Progenitor cell of endocrine pancreas (in vitro differentiated cells): ENCODE data around the gene ABO. TPM values are rescaled to one million over a fixed set of nuclear protein-coding genes. Genes with fewer than 3 reads are reported as not detected.
A peak's percentile ranks its signal among the peaks of the same experiment; 100 is the strongest.

Experiments
- DNase-seq: peaks from one replicate; pipeline ENCODE4 v3.0.0; 2021; ENCODE audit warnings: low spot score; ENCODE audit not compliant: unreplicated experiment
- H3K27ac Mint-ChIP-seq: 2 replicates; pipeline ENCODE4 v1.8.0; 2021; ENCODE audit warnings: mild to moderate bottlenecking, moderate library complexity, mixed read lengths
- H3K27me3 Mint-ChIP-seq: 2 replicates; pipeline ENCODE4 v1.8.0; 2021; ENCODE audit warnings: mixed read lengths
- H3K36me3 Mint-ChIP-seq: 2 replicates; pipeline ENCODE4 v1.8.0; 2022; ENCODE audit warnings: mixed read lengths; ENCODE audit not compliant: insufficient read depth
- H3K4me1 Mint-ChIP-seq: 2 replicates; pipeline ENCODE4 v1.8.0; 2021; ENCODE audit warnings: low read depth, mixed read lengths
- H3K4me3 Mint-ChIP-seq: 2 replicates; pipeline ENCODE4 v1.8.0; 2021; ENCODE audit warnings: low read depth, mild to moderate bottlenecking, moderate library complexity, mixed read lengths
- H3K9me3 Mint-ChIP-seq: 2 replicates; pipeline ENCODE4 v1.8.0; 2021; ENCODE audit warnings: low read depth, mixed read lengths
- total RNA-seq: library from RNA; stranded (reverse); gene quantifications from 2 replicates; pipeline ENCODE4 v1.2.1, GENCODE V29; 2021
- TF ChIP-seq, protein P1 (sequence below): fragments of 200-600 bp; sonication (generic); IDR thresholded peaks from one replicate; pipeline ENCODE4 v1.5.0; 2021; ENCODE audit warnings: antibody characterized with exemption, mild to moderate bottlenecking; ENCODE audit not compliant: unreplicated experiment

ABO gene
- total RNA-seq, 1 donor from 2014 or later, result 10.3 TPM

DNA sequence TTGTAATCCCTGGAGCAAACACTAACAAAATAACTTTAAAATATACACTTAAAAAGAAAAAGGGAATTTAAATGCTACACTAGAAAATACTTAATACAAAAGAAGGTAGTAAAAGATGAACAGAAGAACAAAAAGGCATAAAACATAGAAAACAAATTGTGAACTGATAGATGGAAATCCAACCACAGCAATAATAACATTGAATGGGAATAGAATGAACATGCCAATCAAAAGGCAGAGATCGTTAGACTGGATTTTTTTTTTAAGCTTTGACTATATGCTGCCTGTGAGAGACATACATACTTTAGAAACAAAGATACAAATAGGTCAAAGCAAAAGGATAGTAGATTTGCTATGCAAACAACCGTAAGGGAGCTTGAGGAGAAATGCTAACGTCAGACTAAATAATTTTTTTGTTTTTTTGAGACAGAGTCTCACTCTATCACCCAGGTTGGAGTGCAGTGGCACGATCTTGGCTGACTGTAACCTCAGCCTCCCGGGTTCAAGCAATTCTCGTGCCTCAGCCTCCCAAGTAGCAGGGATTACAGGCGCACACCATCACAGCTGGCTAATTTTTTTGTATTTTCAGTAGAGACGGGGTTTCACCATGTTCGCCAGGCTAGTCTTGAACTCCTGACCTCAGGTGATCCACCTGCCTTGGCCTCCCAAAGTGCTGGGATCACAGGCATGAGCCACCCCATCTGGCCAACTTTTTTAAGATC lies 6.5 kb downstream of the ABO start:
- Mint-ChIP-seq H3K36me3 (peaks cover 18% of the 10 kb centered on the region), H3K4me1 (peaks cover 39% of the 10 kb centered on the region), H3K27me3 (no peaks in the 10 kb centered on the region), H3K9me3 (peaks cover 16% of the 10 kb centered on the region), H3K4me3 (no peak overlapping the region), H3K27ac (peak overlapping the region; percentile 84)
- TF ChIP-seq, protein P1, sequence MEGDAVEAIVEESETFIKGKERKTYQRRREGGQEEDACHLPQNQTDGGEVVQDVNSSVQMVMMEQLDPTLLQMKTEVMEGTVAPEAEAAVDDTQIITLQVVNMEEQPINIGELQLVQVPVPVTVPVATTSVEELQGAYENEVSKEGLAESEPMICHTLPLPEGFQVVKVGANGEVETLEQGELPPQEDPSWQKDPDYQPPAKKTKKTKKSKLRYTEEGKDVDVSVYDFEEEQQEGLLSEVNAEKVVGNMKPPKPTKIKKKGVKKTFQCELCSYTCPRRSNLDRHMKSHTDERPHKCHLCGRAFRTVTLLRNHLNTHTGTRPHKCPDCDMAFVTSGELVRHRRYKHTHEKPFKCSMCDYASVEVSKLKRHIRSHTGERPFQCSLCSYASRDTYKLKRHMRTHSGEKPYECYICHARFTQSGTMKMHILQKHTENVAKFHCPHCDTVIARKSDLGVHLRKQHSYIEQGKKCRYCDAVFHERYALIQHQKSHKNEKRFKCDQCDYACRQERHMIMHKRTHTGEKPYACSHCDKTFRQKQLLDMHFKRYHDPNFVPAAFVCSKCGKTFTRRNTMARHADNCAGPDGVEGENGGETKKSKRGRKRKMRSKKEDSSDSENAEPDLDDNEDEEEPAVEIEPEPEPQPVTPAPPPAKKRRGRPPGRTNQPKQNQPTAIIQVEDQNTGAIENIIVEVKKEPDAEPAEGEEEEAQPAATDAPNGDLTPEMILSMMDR, result no peak
- DNase-seq, result no peak

DNA sequence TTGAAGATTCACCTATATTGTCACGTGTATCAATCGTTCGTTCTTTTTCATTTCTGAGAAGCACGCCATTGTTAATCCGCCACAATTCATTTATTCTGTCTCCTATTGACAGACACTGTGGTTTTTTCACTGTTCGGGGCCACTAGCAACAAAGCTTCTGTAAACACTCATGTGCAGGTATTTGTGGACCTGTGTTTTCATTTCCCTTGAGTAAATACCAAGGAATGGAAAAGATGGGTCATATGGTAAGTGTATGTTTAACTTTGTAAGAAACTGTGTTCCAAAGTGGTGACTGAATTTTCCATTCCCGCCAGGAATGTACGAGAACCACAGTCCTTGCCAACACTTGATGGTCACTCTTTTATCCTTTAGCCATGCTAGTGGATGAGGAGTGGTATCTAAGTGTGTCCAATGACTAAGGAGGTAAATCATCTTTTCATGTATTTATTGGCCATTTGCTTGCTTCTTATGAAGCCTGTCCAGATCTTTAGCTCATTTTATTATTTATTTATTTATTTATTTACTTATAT lies 10.7 kb downstream of the ABO start:
- DNase-seq, result no peak
- TF ChIP-seq, protein P1, result no peak
- peaks cover 17% of the 10 kb centered on the region for H3K36me3 Mint-ChIP-seq
- no peaks in the 10 kb centered on the region for H3K27me3 Mint-ChIP-seq
- peaks cover 22% of the 10 kb centered on the region for H3K4me1 Mint-ChIP-seq
- H3K27ac Mint-ChIP-seq, result no peak overlapping the region
- H3K4me3 Mint-ChIP-seq, result no peak overlapping the region
- H3K9me3 Mint-ChIP-seq, result peaks cover 17% of the 10 kb centered on the region

DNA sequence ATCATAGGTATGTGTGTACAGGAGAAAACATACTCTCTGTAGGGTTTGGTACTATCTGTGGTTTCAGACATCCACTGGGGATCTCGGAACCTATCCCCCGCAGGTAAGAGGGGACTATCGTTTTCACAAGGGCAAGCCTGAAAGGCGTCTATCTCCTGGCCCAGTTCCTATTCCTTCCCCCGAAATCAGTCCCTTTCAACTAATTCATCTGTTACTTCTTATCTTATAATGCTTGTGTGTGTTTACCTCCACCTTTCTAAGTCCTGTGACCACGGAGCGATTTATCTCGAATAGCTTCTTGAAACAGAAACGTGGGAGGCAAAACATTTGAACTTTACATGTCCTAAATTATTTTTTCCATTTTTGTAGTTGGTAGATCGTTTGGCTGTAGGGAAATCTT lies 11.4 kb downstream of the ABO start:
- Mint-ChIP-seq H3K4me1 (peaks cover 15% of the 10 kb centered on the region), H3K9me3 (peaks cover 17% of the 10 kb centered on the region), H3K36me3 (peaks cover 17% of the 10 kb centered on the region), H3K4me3 (no peak overlapping the region), H3K27me3 (no peaks in the 10 kb centered on the region), H3K27ac (no peak overlapping the region)
- no peak for DNase-seq
- TF ChIP-seq, protein P1, result no peak

DNA sequence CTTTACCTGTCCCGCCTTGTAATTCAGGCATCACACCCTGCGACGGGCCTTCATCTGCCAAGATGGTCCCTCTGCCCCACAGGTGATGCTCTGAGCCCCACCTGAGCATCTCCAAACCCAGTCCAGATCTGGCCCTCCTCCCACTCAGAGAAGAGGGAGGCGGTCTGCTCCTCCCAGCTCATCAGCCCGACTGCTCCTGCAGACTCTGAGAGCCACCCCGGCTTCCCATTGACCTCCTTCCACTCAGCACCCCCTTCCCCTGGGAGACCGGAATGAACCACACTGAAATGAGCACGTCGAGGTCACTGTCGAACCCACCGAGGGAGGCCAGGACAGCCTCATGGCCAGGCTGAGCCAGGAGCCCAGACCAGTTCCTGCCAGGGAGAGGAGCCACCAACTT lies 12.8 kb downstream of the ABO start:
- Mint-ChIP-seq H3K4me3 (no peak overlapping the region), H3K27ac (no peak overlapping the region), H3K9me3 (peaks cover 17% of the 10 kb centered on the region), H3K27me3 (no peaks in the 10 kb centered on the region), H3K36me3 (peaks cover 17% of the 10 kb centered on the region), H3K4me1 (peaks cover 13% of the 10 kb centered on the region)
- TF ChIP-seq, protein P1, result no peak
- no peak for DNase-seq

DNA sequence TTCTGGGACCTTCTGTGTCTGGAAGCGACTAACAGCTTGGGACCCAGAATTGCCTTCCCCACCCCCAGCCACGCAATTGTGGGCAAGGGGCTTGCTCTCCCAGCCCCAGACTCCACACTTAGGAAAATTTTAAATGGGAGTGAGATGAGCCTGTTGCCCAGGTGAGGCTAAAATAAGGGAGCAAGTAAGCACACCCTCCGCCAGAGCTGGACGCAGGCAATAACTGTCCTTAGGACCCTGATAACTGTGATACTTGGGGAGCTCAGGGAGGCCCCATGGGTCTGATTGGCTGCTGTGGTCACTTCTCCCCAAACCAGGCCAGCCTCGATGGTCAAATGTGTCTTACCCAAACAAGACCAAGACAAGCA lies 13.3 kb downstream of the ABO start:
- Mint-ChIP-seq H3K27me3 (no peaks in the 10 kb centered on the region), H3K27ac (no peak overlapping the region), H3K9me3 (peaks cover 15% of the 10 kb centered on the region), H3K4me1 (peaks cover 12% of the 10 kb centered on the region), H3K4me3 (no peak overlapping the region), H3K36me3 (peaks cover 17% of the 10 kb centered on the region)
- no peak for DNase-seq
- TF ChIP-seq, protein P1, result no peak
